Smooth muscle cell (in vitro differentiated cells): ENCODE results near the gene GOLIM4. TPM values are rescaled to one million over a fixed set of nuclear protein-coding genes. Genes with fewer than 3 reads are reported as not detected.

Experiments used
- DNase-seq: peaks from one replicate; lab custom pipeline; 2025; ENCODE audit not compliant: unreplicated experiment; lab: John Stamatoyannopoulos, UW
- H2AFZ ChIP-seq: fragments of 200-600 bp; sonication (generic); 2 replicates; pipeline ENCODE4 v1.6.0; 2016; ENCODE audit warnings: antibody characterized with exemption, low read depth, mild to moderate bottlenecking
- H3F3A ChIP-seq: fragments of 200-600 bp; sonication (generic); 2 replicates; pipeline ENCODE4 v1.6.0; 2017; ENCODE audit warnings: antibody characterized with exemption, low read depth
- H3K27ac ChIP-seq: fragments of 200-600 bp; sonication (generic); 2 replicates; pipeline ENCODE4 v1.5.1; 2016; ENCODE audit warnings: low read depth, mild to moderate bottlenecking
- H3K27me3 ChIP-seq: fragments of 200-600 bp; sonication (generic); 2 replicates; pipeline ENCODE4 v1.6.1; 2016; ENCODE audit warnings: low read depth, mild to moderate bottlenecking
- H3K36me3 ChIP-seq: fragments of 200-600 bp; sonication (generic); 2 replicates; pipeline ENCODE4 v1.5.1; 2016; ENCODE audit warnings: low read depth
- H3K4me1 ChIP-seq: fragments of 200-600 bp; sonication (generic); 2 replicates; pipeline ENCODE4 v1.5.1; 2016; ENCODE audit warnings: low read depth
- H3K4me2 ChIP-seq: fragments of 200-600 bp; sonication (generic); 2 replicates; pipeline ENCODE4 v1.6.0; 2016; ENCODE audit warnings: mild to moderate bottlenecking
- H3K4me3 ChIP-seq: fragments of 200-600 bp; sonication (generic); 2 replicates; pipeline ENCODE4 v1.5.1; 2016; ENCODE audit warnings: mild to moderate bottlenecking
- H3K79me2 ChIP-seq: fragments of 200-600 bp; sonication (generic); 2 replicates; pipeline ENCODE4 v1.6.0; 2016; ENCODE audit warnings: low read depth, mild to moderate bottlenecking
- H3K9ac ChIP-seq: fragments of 200-600 bp; sonication (generic); 2 replicates; pipeline ENCODE4 v1.6.0; 2016; ENCODE audit warnings: low read depth
- H3K9me3 ChIP-seq: fragments of 200-600 bp; sonication (generic); replicated peaks from 2 replicates; pipeline ENCODE4 v1.5.1; 2016; ENCODE audit warnings: low read depth
- H4K20me1 ChIP-seq: fragments of 200-600 bp; sonication (generic); 2 replicates; pipeline ENCODE4 v1.6.0; 2016; ENCODE audit warnings: low read depth
- WGBS: methylation state at CpG from one replicate; pipeline ENCODE4 v1.1.7; 2016; ENCODE audit warnings: low lambda C conversion rate; 5-methylcytosine and 5-hydroxymethylcytosine counted together
- polyA plus RNA-seq: library from polyadenylated mRNA; unstranded; fragments of >200 nt; fragmentation: Nextera tagmentation; extraction: Ambion mirVana; gene quantifications from 2 replicates; pipeline ENCODE4 v1.2.1, GENCODE V29; 2016
- total RNA-seq: library from RNA; depleted of rRNA; stranded (reverse); fragments of >200 nt; gene quantifications from 2 replicates; pipeline ENCODE4 v1.2.3, GENCODE V29; 2014
- TF ChIP-seq, protein P1 (sequence below): fragments of 200-600 bp; sonication (generic); IDR thresholded peaks from 2 replicates; pipeline ENCODE4 v1.5.1; 2017; ENCODE audit warnings: borderline replicate concordance, mild to moderate bottlenecking, antibody characterized with exemption; ENCODE audit not compliant: insufficient read depth, poor library complexity, severe bottlenecking

The GOLIM4 gene
- total and polyA plus RNA-seq, 2 experiments from 2014 or later, result 44.5 to 59.9 TPM

DNA sequence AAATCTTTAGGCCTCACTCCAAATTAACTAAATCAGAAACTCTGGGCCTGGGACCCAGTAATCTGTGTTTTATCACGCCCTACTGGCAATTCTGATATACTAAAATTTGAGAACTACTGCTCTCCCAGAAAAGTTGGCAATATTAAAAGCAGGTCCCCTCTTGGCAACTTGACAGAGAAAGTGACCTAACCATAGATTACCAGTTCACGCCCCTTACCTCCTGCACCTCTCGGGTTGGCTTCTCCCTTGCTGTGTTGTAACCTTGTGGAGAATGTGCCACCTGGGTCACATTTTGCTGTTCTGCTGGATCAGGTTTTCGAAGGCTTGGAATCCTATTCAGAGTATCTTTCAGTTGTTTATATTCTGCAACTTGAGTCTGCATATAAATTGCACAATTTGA, 59.1 kb downstream of the GOLIM4 start:
- Histone ChIP-seq H3K36me3 (peaks cover 32% of the 10 kb centered on the region), H3K4me3 (no peak overlapping the region), H4K20me1 (no peaks in the 10 kb centered on the region), H2AFZ (no peak overlapping the region), H3K27ac (no peak overlapping the region), H3K4me1 (no peaks in the 10 kb centered on the region), H3K79me2 (peaks cover 11% of the 10 kb centered on the region), H3K9ac (no peak overlapping the region), H3K9me3 (no peaks in the 10 kb centered on the region), H3F3A (peaks cover 18% of the 10 kb centered on the region), H3K4me2 (no peak overlapping the region), H3K27me3 (no peaks in the 10 kb centered on the region)
- DNase-seq, result no peak
- WGBS, result 97% methylated on average over 4 of the region's 4 CpGs
- TF ChIP-seq, protein P1, sequence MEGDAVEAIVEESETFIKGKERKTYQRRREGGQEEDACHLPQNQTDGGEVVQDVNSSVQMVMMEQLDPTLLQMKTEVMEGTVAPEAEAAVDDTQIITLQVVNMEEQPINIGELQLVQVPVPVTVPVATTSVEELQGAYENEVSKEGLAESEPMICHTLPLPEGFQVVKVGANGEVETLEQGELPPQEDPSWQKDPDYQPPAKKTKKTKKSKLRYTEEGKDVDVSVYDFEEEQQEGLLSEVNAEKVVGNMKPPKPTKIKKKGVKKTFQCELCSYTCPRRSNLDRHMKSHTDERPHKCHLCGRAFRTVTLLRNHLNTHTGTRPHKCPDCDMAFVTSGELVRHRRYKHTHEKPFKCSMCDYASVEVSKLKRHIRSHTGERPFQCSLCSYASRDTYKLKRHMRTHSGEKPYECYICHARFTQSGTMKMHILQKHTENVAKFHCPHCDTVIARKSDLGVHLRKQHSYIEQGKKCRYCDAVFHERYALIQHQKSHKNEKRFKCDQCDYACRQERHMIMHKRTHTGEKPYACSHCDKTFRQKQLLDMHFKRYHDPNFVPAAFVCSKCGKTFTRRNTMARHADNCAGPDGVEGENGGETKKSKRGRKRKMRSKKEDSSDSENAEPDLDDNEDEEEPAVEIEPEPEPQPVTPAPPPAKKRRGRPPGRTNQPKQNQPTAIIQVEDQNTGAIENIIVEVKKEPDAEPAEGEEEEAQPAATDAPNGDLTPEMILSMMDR, result no peak

DNA sequence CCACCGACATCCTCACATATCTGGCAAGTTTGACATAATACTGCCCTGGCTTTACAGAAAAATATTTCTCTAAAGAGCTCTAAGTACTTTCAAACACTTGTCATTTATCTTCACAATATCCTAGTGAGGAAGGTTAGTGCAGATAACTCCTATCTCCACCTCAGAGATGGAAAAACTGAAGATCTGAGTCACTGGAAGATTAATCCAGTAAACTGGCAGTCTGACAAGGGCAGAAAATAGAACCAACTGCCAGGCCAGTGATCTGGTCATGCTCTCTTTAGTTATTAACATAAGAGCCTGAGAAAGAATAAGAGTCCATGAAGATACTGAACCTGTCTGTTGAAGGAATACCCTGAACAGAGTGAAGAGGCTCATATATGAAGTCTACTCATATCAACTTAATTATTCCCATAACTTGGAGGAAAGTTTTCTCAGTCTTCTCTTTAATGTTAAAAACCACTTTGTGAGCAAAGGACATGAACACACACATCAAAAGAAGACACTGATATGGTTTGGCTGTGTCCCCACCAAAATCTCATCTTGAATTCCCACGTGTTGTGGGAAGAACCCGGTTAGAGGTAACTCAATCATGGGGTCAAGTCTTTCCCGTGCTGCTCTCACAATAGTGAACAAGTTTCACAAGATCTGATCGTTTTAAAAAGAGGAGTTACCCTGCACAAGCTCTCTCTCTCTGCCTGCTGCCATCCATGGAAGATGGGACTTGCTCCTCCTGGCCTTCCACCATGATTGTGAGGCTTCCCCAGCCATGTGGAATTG, 61.4 kb downstream of the GOLIM4 start:
- WGBS, result 72% methylated on average over 5 of the region's 5 CpGs
- H3K9ac ChIP-seq, result no peak overlapping the region
- H3K27ac ChIP-seq, result peak overlapping the region; percentile 59

DNA sequence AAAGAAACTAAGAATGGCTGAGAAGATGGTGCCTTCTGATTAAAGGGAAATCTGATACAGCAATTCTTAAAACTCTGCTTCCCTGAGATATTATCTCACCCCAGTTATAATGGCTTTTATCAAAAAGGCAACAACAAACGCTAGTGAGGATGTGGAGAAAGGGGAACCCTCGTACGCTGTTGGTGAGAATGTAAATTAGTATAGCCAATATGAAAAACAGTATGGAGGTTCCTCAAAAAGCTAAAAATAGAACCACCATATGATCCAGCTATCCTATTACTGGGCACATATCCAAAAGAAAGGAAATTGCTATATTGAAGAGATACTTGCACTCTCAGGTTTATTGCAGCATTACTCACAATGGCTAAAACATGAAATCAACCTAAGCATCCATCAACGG, 65.1 kb downstream of the GOLIM4 start:
- Histone ChIP-seq H3K27ac (no peak overlapping the region), H3K4me2 (no peak overlapping the region), H3K79me2 (peaks cover 3% of the 10 kb centered on the region), H3K36me3 (peaks cover 25% of the 10 kb centered on the region), H3F3A (peaks cover 10% of the 10 kb centered on the region), H3K9me3 (no peaks in the 10 kb centered on the region), H3K9ac (no peak overlapping the region), H4K20me1 (no peaks in the 10 kb centered on the region), H3K27me3 (no peaks in the 10 kb centered on the region), H3K4me1 (no peaks in the 10 kb centered on the region), H3K4me3 (no peak overlapping the region), H2AFZ (no peak overlapping the region)
- WGBS, result 98% methylated on average over 4 of the region's 4 CpGs
- no peak for DNase-seq
- TF ChIP-seq, protein P1, result no peak

More for the DNA sequence above, 61.4 kb downstream of the GOLIM4 start:
- Histone ChIP-seq H3K4me2 (peak overlapping the region; percentile 2), H3K4me3 (no peak overlapping the region), H3K9me3 (no peaks in the 10 kb centered on the region), H3K36me3 (peaks cover 37% of the 10 kb centered on the region), H3K79me2 (peaks cover 11% of the 10 kb centered on the region), H2AFZ (no peak overlapping the region), H4K20me1 (no peaks in the 10 kb centered on the region), H3K27me3 (no peaks in the 10 kb centered on the region), H3F3A (peaks cover 15% of the 10 kb centered on the region), H3K4me1 (no peaks in the 10 kb centered on the region)
- TF ChIP-seq, protein P1, result no peak
- no peak for DNase-seq

DNA sequence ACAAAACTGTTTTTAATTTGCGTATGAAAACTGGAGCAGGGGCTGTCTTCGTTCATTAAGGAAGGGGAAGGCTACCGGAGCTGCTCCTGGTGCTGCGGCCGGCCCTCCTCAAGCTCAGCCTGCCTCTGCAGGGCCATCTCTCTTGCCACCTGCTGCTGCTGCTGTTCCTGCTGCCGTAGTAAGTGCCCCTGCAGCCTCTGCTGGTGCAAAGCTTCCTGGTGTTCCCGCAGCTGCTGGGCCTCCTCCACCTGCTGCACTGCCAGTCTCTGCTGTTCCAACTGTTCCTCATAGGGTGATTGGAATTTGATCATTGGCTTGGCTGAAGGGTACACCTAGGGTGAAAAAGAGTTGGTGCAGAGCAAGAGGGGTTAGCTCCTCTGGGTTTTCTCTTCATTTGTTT, 66.0 kb downstream of the GOLIM4 start:
- TF ChIP-seq, protein P1, result no peak
- H3K27me3 ChIP-seq, result no peaks in the 10 kb centered on the region

More for the DNA sequence above, 66.0 kb downstream of the GOLIM4 start:
- peaks cover 18% of the 10 kb centered on the region for H3K36me3 ChIP-seq
- H3F3A ChIP-seq, result peaks cover 2% of the 10 kb centered on the region
- no peaks in the 10 kb centered on the region for H3K9me3 ChIP-seq
- H3K79me2 ChIP-seq, result peaks cover 3% of the 10 kb centered on the region
- no peak overlapping the region for H3K27ac ChIP-seq
- no peak overlapping the region for H3K4me3 ChIP-seq
- peaks cover 7% of the 10 kb centered on the region for H3K4me1 ChIP-seq
- H4K20me1 ChIP-seq, result no peaks in the 10 kb centered on the region
- no peak for DNase-seq
- no peak overlapping the region for H2AFZ ChIP-seq
- no peak overlapping the region for H3K4me2 ChIP-seq
- WGBS, result 93% methylated on average over 7 of the region's 7 CpGs
- no peak overlapping the region for H3K9ac ChIP-seq
